Measurements from ENCODE around the gene MT1M.
"Not testable (repeated sequence)": the region's sequence is repeated elsewhere in the genome, so short reads cannot be mapped to it uniquely, and the experiment has no call there.

Gene MT1M

GRCh38 chr16:56609463-56609921 is 23.0 kb upstream of the MT1M start:
- DNase-seq, result peak; percentile 52

- DNase-seq, result peak; percentile 12
These were observed 22.3 kb upstream of the MT1M start for GRCh38 chr16:56610017-56610608.

GRCh38 chr16:56610609-56611111 is 21.8 kb upstream of the MT1M start:
- no peak for DNase-seq

GRCh38 chr16:56611281-56611833 is 21.1 kb upstream of the MT1M start:
- no peak for DNase-seq

GRCh38 chr16:56613706-56614105 is 18.8 kb upstream of the MT1M start:
- DNase-seq, result no peak

- no peak for DNase-seq
These were observed 17.9 kb upstream of the MT1M start for GRCh38 chr16:56614549-56614991.

- DNase-seq, result no peak
These were observed 17.1 kb upstream of the MT1M start for GRCh38 chr16:56615353-56615752.

GRCh38 chr16:56616608-56617211 is 15.7 kb upstream of the MT1M start:
- DNase-seq, result no peak

GRCh38 chr16:56617212-56618085 is 15.0 kb upstream of the MT1M start:
- no peak for DNase-seq

GRCh38 chr16:56618138-56618537 is 14.3 kb upstream of the MT1M start:
- no peak for DNase-seq

- no peak for DNase-seq
These were observed 12.0 kb upstream of the MT1M start for GRCh38 chr16:56620339-56620897.

- not testable (repeated sequence) for DNase-seq
These were observed 10.6 kb upstream of the MT1M start for GRCh38 chr16:56621665-56622445.

GRCh38 chr16:56623184-56623583 is 9.3 kb upstream of the MT1M start:
- not testable (repeated sequence) for DNase-seq

GRCh38 chr16:56623637-56624036 is 8.8 kb upstream of the MT1M start:
- no peak for DNase-seq

- no peak for DNase-seq
These were observed 7.1 kb upstream of the MT1M start, which contains the start of gene MT1E for GRCh38 chr16:56625140-56625942. MT1E (plus strand) TSS chr16:56625781; CDS start chr16:56625852, 71 bp downstream.

- DNase-seq, result no peak
These were observed 6.4 kb upstream of the MT1M start for GRCh38 chr16:56625943-56626654.

GRCh38 chr16:56626685-56627084 is 5.8 kb upstream of the MT1M start:
- no peak for DNase-seq

GRCh38 chr16:56628486-56629350 is 3.7 kb upstream of the MT1M start:
- no peak for DNase-seq

GRCh38 chr16:56629531-56629930 is 2.9 kb upstream of the MT1M start:
- DNase-seq, result no peak

Measured in GF-D8 (cell line).